Sigmoid colon (tissue), 4 donors: Measurements from ENCODE around the gene LASP1.

ENCODE experiments used
- POLR2A ChIP-seq, 2 donors: fragments of 450-650 bp; IDR thresholded peaks; one replicate each; pipeline ENCODE4 v1.6.1; 2016; ENCODE audit warnings: antibody characterized with exemption in 2 of 2, mild to moderate bottlenecking in 2 of 2, moderate library complexity in 2 of 2
- POLR2AphosphoS5 ChIP-seq, 4 donors: sonication (generic); formaldehyde crosslinking; IDR thresholded peaks; one replicate each; pipeline ENCODE4 v1.6.1; 2017; ENCODE audit warnings: antibody characterized with exemption in 4 of 4
- TF ChIP-seq, protein P1 (sequence below), 4 experiments: fragments of 450-650 bp in 3 of 4; fragments of 200-600 bp in 1 of 4; IDR thresholded peaks; one replicate each; pipeline ENCODE4 v1.5.1; 2016 to 2019; ENCODE audit warnings: antibody characterized with exemption in 4 of 4, mild to moderate bottlenecking in 3 of 4, moderate library complexity in 2 of 4

GRCh38 chr17:38872027-38872511, 2.2 kb downstream of the LASP1 start:
- TF ChIP-seq, protein P1, sequence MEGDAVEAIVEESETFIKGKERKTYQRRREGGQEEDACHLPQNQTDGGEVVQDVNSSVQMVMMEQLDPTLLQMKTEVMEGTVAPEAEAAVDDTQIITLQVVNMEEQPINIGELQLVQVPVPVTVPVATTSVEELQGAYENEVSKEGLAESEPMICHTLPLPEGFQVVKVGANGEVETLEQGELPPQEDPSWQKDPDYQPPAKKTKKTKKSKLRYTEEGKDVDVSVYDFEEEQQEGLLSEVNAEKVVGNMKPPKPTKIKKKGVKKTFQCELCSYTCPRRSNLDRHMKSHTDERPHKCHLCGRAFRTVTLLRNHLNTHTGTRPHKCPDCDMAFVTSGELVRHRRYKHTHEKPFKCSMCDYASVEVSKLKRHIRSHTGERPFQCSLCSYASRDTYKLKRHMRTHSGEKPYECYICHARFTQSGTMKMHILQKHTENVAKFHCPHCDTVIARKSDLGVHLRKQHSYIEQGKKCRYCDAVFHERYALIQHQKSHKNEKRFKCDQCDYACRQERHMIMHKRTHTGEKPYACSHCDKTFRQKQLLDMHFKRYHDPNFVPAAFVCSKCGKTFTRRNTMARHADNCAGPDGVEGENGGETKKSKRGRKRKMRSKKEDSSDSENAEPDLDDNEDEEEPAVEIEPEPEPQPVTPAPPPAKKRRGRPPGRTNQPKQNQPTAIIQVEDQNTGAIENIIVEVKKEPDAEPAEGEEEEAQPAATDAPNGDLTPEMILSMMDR (IDR thresholded peaks at IDR 0.05) = no peak
- TF ChIP-seq POLR2AphosphoS5 (IDR thresholded peaks at IDR 0.05) = no peak
- TF ChIP-seq POLR2A (IDR thresholded peaks at IDR 0.05) = no peak
